ENCODE data around the gene ZNF584.

Gene ZNF584

GRCh38 chr19:58407658-58408151, 744 bp upstream of the ZNF584 start:
- H3K4me3 ChIP-seq (ENCODE audit: low read depth, low read length): peak overlapping the region; percentile 97
- DNase-seq (ENCODE audit: low read depth): peak; percentile 38
- TF ChIP-seq, protein P1, sequence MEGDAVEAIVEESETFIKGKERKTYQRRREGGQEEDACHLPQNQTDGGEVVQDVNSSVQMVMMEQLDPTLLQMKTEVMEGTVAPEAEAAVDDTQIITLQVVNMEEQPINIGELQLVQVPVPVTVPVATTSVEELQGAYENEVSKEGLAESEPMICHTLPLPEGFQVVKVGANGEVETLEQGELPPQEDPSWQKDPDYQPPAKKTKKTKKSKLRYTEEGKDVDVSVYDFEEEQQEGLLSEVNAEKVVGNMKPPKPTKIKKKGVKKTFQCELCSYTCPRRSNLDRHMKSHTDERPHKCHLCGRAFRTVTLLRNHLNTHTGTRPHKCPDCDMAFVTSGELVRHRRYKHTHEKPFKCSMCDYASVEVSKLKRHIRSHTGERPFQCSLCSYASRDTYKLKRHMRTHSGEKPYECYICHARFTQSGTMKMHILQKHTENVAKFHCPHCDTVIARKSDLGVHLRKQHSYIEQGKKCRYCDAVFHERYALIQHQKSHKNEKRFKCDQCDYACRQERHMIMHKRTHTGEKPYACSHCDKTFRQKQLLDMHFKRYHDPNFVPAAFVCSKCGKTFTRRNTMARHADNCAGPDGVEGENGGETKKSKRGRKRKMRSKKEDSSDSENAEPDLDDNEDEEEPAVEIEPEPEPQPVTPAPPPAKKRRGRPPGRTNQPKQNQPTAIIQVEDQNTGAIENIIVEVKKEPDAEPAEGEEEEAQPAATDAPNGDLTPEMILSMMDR (conservative IDR thresholded peaks at IDR 0.05; ENCODE audit: low read depth, low read length): no peak

DNA sequence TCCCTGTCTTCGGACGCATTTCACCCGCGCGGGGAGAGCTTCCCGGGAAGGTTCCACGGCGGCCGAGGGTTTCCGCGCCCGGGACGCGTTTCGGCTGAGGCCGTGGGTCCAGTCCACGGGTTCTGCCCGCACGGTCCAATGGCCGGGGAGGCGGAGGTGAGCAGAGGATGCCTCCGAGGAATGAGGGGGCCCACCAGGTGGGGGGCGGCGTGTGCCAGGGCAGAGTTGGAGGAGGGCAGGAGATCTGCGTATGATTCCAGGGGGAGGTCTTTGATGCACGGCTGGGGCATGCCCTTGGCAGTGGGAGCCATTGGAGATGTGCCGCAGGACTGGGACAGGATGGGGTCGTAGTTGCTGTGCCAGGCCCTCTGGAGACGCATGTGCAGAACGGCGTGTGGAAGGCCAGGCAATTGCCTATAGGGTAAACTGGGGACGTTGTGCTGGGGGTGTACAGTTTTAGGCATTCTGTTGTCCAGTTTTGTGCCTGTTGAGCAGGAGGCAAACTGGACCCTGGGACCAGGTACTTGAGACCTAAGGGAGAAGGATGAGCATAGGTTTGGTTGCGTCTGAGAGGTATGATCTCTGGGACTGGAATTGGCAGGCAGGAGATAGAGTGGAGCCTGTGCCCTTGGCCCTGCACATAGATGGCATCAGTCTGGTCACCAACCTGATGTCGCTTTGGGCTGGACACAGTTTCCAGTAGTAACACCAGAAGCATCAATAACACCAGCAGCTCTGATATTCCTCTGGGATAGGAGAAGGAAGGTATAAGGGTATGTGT, 751 bp downstream of the ZNF584 start:
- TF ChIP-seq, protein P1 (conservative IDR thresholded peaks at IDR 0.05; ENCODE audit: low read depth, low read length): peak; percentile 3
- peak overlapping the region; percentile 97 for H3K4me3 ChIP-seq (ENCODE audit: low read depth, low read length)
- DNase-seq (ENCODE audit: low read depth): peak; percentile 33

- TF ChIP-seq, protein P1 (conservative IDR thresholded peaks at IDR 0.05; ENCODE audit: low read depth, low read length): no peak
- no peak overlapping the region for H3K4me3 ChIP-seq (ENCODE audit: low read depth, low read length)
- no peak for DNase-seq (ENCODE audit: low read depth)
Observed at GRCh38 chr19:58416604-58417003, 8.2 kb downstream of the ZNF584 start.

DNA sequence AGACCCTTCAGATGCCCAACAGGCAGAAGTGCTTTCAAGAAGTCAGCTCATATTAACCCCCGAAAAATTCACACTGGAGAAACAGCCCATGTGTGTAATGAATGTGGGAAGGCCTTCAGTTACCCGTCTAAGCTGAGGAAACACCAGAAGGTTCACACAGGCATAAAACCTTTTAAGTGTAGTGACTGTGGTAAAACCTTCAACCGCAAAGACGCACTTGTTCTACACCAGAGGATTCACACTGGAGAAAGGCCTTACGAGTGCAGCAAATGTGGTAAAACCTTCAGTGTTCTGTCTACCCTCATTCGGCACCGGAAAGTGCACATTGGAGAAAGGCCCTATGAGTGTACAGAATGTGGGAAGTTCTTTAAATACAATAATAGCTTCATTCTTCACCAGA, 8.6 kb downstream of the ZNF584 start:
- TF ChIP-seq, protein P1 (conservative IDR thresholded peaks at IDR 0.05; ENCODE audit: low read depth, low read length): no peak
- no peak overlapping the region for H3K4me3 ChIP-seq (ENCODE audit: low read depth, low read length)
- no peak for DNase-seq (ENCODE audit: low read depth)

DNA sequence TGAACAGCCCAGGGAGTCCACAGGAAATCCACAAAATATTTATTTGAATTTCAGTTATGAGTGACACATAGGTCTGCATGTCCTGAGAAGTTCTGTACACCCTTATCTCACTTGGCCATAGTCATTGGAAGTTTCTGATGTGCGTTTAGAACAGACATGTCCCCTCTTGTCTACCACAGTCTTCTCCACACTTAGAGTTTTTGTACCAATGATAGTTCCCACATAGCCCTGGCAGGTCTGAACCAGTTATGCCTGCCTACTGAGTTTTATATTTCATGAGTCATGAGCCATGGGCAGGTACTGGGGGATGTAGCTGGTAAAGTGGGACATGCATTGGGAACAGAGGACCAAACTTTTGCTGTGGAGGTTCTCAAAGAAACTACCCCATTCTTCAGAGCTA, 20.2 kb downstream of the ZNF584 start:
- TF ChIP-seq, protein P1 (conservative IDR thresholded peaks at IDR 0.05; ENCODE audit: low read depth, low read length): no peak
- DNase-seq (ENCODE audit: low read depth): no peak
- no peak overlapping the region for H3K4me3 ChIP-seq (ENCODE audit: low read depth, low read length)

- no peak overlapping the region for H3K4me3 ChIP-seq (ENCODE audit: low read depth, low read length)
- DNase-seq (ENCODE audit: low read depth): no peak
- TF ChIP-seq, protein P1 (conservative IDR thresholded peaks at IDR 0.05; ENCODE audit: low read depth, low read length): no peak
Observed at GRCh38 chr19:58429745-58430144, 21.3 kb downstream of the ZNF584 start.

- H3K4me3 ChIP-seq (ENCODE audit: low read depth, low read length): no peak overlapping the region
- TF ChIP-seq, protein P1 (conservative IDR thresholded peaks at IDR 0.05; ENCODE audit: low read depth, low read length): no peak
- peak; percentile 42 for DNase-seq (ENCODE audit: low read depth)
Observed at GRCh38 chr19:58434217-58434616, 25.8 kb downstream of the ZNF584 start.
